Measurements from ENCODE around the gene FH. TPM values are rescaled to one million over a fixed set of nuclear protein-coding genes. Genes with fewer than 3 reads are reported as not detected.
A peak's percentile ranks its signal among the peaks of the same experiment; 100 is the strongest.

The FH gene
- total and polyA plus RNA-seq, 2 of the 13 experiments (the other 11 are each of a cell fraction or from before 2014, with no cell fraction given) = 39.2 to 152 TPM

DNA sequence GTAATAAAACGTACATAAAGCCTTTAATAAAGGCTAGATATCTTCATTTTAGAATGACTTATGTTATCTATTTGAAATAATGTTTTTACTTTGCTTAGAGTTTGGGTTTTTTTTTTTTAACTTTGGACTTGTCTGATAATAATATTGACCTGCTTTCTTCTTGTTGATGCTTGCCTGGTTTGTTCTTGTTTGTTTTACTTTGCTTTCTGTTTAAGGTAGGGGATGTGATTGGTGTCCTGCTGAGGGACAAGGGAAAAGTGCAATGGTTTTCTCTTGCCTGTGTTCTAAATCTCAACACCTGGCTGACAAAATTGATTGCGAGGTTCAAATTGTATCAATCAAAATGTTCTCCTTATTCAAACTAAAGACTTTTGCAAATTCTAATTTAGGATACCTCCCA, 2.2 kb upstream of the FH start (continued):
- TF ChIP-seq ZNF781 (CRISPR knock-in tag; IDR thresholded peaks at IDR 0.05; ENCODE audit: borderline replicate concordance, not compliant biosample characterization) (no peak), CHD2 (IDR thresholded peaks at IDR 0.05; ENCODE audit: low read depth, low read length) (no peak), TCF7 (IDR thresholded peaks at IDR 0.05; ENCODE audit: low read depth) (peak; percentile 31; the same call in 1 of the 2 replicates), FOXA3 (CRISPR knock-in tag; IDR thresholded peaks at IDR 0.05) (peak; percentile 67), ZNF10 (CRISPR knock-in tag; IDR thresholded peaks at IDR 0.05; ENCODE audit: borderline replicate concordance, low read depth) (no peak), NR2F2 (IDR thresholded peaks at IDR 0.05; ENCODE audit: borderline replicate concordance, low read depth) (no peak), MED13 (CRISPR knock-in tag; IDR thresholded peaks at IDR 0.05) (no peak), IKZF4 (CRISPR knock-in tag; IDR thresholded peaks at IDR 0.05; ENCODE audit: borderline replicate concordance, low read depth, not compliant biosample characterization) (no peak), EP300 (IDR thresholded peaks at IDR 0.05; ENCODE audit: low read depth in 2 of 2, low read length in 2 of 2) (peak in 1 of 2 experiments; percentile 20; a peak in 1 of 4 replicates), EP300 (CRISPR knock-in tag; IDR thresholded peaks at IDR 0.05; ENCODE audit: borderline replicate concordance) (no peak)
- TF ChIP-seq, protein P1, sequence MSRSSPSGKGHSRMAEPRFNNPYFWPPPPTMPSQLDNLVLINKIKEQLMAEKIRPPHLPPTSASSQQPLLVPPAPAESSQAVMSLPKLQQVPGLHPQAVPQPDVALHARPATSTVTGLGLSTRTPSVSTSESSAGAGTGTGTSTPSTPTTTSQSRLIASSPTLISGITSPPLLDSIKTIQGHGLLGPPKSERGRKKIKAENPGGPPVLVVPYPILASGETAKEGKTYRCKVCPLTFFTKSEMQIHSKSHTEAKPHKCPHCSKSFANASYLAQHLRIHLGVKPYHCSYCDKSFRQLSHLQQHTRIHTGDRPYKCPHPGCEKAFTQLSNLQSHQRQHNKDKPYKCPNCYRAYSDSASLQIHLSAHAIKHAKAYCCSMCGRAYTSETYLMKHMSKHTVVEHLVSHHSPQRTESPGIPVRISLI (CRISPR knock-in tag; IDR thresholded peaks at IDR 0.05; ENCODE audit: borderline replicate concordance) = peak; percentile 81; the same call in 1 of the 2 replicates
- TF ChIP-seq, protein P2, sequence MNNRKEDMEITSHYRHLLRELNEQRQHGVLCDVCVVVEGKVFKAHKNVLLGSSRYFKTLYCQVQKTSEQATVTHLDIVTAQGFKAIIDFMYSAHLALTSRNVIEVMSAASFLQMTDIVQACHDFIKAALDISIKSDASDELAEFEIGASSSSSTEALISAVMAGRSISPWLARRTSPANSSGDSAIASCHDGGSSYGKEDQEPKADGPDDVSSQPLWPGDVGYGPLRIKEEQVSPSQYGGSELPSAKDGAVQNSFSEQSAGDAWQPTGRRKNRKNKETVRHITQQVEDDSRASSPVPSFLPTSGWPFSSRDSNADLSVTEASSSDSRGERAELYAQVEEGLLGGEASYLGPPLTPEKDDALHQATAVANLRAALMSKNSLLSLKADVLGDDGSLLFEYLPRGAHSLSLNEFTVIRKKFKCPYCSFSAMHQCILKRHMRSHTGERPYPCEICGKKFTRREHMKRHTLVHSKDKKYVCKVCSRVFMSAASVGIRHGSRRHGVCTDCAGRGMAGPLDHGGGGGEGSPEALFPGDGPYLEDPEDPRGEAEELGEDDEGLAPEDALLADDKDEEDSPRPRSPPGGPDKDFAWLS (CRISPR knock-in tag; IDR thresholded peaks at IDR 0.05; ENCODE audit: borderline replicate concordance) = no peak
